Neutrophil (primary cell): ENCODE measurements around the gene PIWIL4.
A peak's percentile ranks its signal among the peaks of the same experiment; 100 is the strongest.

Source experiments
- H3K27ac ChIP-seq: fragments of 200-600 bp; sonication (generic); 2 replicates; pipeline ENCODE4 v1.5.1; 2016; ENCODE audit warnings: mild to moderate bottlenecking, moderate library complexity
- H3K27me3 ChIP-seq: fragments of 200-600 bp; sonication (generic); 2 replicates; pipeline ENCODE4 v1.6.0; 2016; ENCODE audit warnings: mild to moderate bottlenecking
- H3K36me3 ChIP-seq: fragments of 200-600 bp; sonication (generic); 2 replicates; pipeline ENCODE4 v1.5.1; 2017
- H3K4me1 ChIP-seq, 2 experiments: fragments of 200-600 bp in 1 of 2; sonication (generic) in 1 of 2; 1 replicate in 1 of 2; 2 replicates in 1 of 2; pipeline versions ENCODE4 v1.5.1 to v1.6.1; 2013 to 2016; ENCODE audit warnings: low read depth in 1 of 2, low read length in 1 of 2, mild to moderate bottlenecking in 1 of 2, moderate library complexity in 1 of 2; ENCODE audit not compliant: control insufficient read depth in 1 of 2, insufficient read depth in 1 of 2
- H3K4me3 ChIP-seq, 2 experiments: fragments of 200-600 bp in 1 of 2; sonication (generic) in 1 of 2; 1 replicate in 1 of 2; 2 replicates in 1 of 2; pipeline ENCODE4 v1.5.1; 2013 to 2016; ENCODE audit warnings: low read depth in 1 of 2, low read length in 1 of 2, mild to moderate bottlenecking in 1 of 2, moderate library complexity in 1 of 2
- H3K9me3 ChIP-seq: fragments of 200-600 bp; sonication (generic); 2 replicates; pipeline ENCODE4 v1.5.1; 2016
- TF ChIP-seq, protein P1 (sequence below): fragments of 200-600 bp; sonication (generic); IDR thresholded peaks from 2 replicates; pipeline ENCODE4 v1.5.1; 2016; ENCODE audit warnings: antibody characterized with exemption

PIWIL4 gene

DNA sequence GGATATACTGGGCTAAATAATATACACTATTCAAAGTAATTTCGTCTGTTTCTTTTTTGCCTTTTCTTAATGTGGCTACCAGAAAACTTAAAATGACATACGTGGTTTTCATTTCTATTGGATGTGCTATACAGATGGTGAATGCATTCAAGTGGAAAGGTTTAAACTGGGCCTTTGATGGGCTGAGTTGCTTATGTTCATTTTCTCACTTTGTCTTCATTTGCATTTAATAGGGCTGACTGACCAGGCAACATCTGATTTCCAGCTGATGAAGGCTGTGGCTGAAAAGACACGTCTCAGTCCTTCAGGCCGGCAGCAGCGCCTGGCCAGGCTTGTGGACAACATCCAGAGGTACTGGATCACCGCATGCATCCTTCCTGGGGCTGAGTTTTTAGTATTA lies 27.9 kb downstream of the PIWIL4 start:
- H3K9me3 ChIP-seq: no peaks in the 10 kb centered on the region
- no peaks in the 10 kb centered on the region for H3K27me3 ChIP-seq
- no peak overlapping the region for H3K4me3 ChIP-seq
- H3K36me3 ChIP-seq: peaks cover 42% of the 10 kb centered on the region
- no peaks in the 10 kb centered on the region for H3K4me1 ChIP-seq
- TF ChIP-seq, protein P1, sequence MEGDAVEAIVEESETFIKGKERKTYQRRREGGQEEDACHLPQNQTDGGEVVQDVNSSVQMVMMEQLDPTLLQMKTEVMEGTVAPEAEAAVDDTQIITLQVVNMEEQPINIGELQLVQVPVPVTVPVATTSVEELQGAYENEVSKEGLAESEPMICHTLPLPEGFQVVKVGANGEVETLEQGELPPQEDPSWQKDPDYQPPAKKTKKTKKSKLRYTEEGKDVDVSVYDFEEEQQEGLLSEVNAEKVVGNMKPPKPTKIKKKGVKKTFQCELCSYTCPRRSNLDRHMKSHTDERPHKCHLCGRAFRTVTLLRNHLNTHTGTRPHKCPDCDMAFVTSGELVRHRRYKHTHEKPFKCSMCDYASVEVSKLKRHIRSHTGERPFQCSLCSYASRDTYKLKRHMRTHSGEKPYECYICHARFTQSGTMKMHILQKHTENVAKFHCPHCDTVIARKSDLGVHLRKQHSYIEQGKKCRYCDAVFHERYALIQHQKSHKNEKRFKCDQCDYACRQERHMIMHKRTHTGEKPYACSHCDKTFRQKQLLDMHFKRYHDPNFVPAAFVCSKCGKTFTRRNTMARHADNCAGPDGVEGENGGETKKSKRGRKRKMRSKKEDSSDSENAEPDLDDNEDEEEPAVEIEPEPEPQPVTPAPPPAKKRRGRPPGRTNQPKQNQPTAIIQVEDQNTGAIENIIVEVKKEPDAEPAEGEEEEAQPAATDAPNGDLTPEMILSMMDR: no peak
- H3K27ac ChIP-seq: no peak overlapping the region

GRCh38 chr11:94597896-94598295 lies 30.7 kb downstream of the PIWIL4 start:
- Histone ChIP-seq H3K4me3 (no peak overlapping the region), H3K27ac (no peak overlapping the region), H3K9me3 (no peaks in the 10 kb centered on the region), H3K4me1 (peaks cover 10 to 11% of the 10 kb centered on the region in 2 experiments), H3K27me3 (no peaks in the 10 kb centered on the region), H3K36me3 (peaks cover 27% of the 10 kb centered on the region)
- TF ChIP-seq, protein P1: no peak

- no peaks in the 10 kb centered on the region for H3K9me3 ChIP-seq
- peaks cover 27% of the 10 kb centered on the region for H3K36me3 ChIP-seq
- no peak overlapping the region for H3K4me3 ChIP-seq
- H3K27ac ChIP-seq: no peak overlapping the region
- peaks cover 17 to 18% of the 10 kb centered on the region in 2 experiments for H3K4me1 ChIP-seq
- no peaks in the 10 kb centered on the region for H3K27me3 ChIP-seq
- TF ChIP-seq, protein P1: no peak
Observed at GRCh38 chr11:94599510-94599909, 32.3 kb downstream of the PIWIL4 start.

- TF ChIP-seq, protein P1: no peak
- Histone ChIP-seq H3K4me3 (peak overlapping the region in 1 of 2 experiments; percentile 35), H3K27ac (peak overlapping the region; percentile 79)
Observed at GRCh38 chr11:94602430-94603372, 35.5 kb downstream of the PIWIL4 start.

GRCh38 chr11:94603587-94603986 lies 36.4 kb downstream of the PIWIL4 start:
- TF ChIP-seq, protein P1: no peak
- Histone ChIP-seq H3K4me1 (peaks cover 17 to 18% of the 10 kb centered on the region in 2 experiments), H3K27me3 (no peaks in the 10 kb centered on the region), H3K36me3 (peaks cover 24% of the 10 kb centered on the region), H3K9me3 (no peaks in the 10 kb centered on the region), H3K4me3 (no peak overlapping the region), H3K27ac (peak overlapping the region; percentile 79)

More at GRCh38 chr11:94602430-94603372, 35.5 kb downstream of the PIWIL4 start:
- Histone ChIP-seq H3K36me3 (peaks cover 15% of the 10 kb centered on the region), H3K4me1 (peaks cover 17 to 18% of the 10 kb centered on the region in 2 experiments), H3K27me3 (no peaks in the 10 kb centered on the region), H3K9me3 (no peaks in the 10 kb centered on the region)
